Activated CD4-positive, alpha-beta T cell treated with anti-CD3 and anti-CD28 coated beads for 1 hour (primary cell): Measurements from ENCODE around the gene NEK11.
"Not testable (repeated sequence)": the region's sequence is repeated elsewhere in the genome, so short reads cannot be mapped to it uniquely, and the experiment has no call there.

Experiments used
- DNase-seq: peaks from one replicate; pipeline ENCODE4 v3.0.0-alpha.2; 2020

NEK11 gene

GRCh38 chr3:131363275-131363674, 336.6 kb downstream of the NEK11 start:
- DNase-seq, result no peak

- DNase-seq, result no peak
These were observed 344.4 kb downstream of the NEK11 start for GRCh38 chr3:131370935-131371687.

- no peak for DNase-seq
These were observed 345.0 kb downstream of the NEK11 start for GRCh38 chr3:131371688-131372066.

- DNase-seq, result no peak
These were observed 348.1 kb downstream of the NEK11 start for GRCh38 chr3:131374741-131375140.

- not testable (repeated sequence) for DNase-seq
These were observed 354.3 kb downstream of the NEK11 start for GRCh38 chr3:131380821-131381444.

- peak; percentile 93 for DNase-seq
These were observed 355.0 kb downstream of the NEK11 start, which contains the start of gene NUDT16 for GRCh38 chr3:131381445-131382291. Gene NUDT16, plus strand, starts transcription at chr3:131381774. Its CDS starts 31 bp downstream, at chr3:131381805.

- no peak for DNase-seq
These were observed 359.9 kb downstream of the NEK11 start for GRCh38 chr3:131386429-131387165.

- no peak for DNase-seq
These were observed 361.3 kb downstream of the NEK11 start for GRCh38 chr3:131387796-131388489.

GRCh38 chr3:131388490-131388799, 361.8 kb downstream of the NEK11 start:
- no peak for DNase-seq

- DNase-seq, result no peak
These were observed 363.7 kb downstream of the NEK11 start for GRCh38 chr3:131390331-131390730.

- no peak for DNase-seq
These were observed 366.4 kb downstream of the NEK11 start for GRCh38 chr3:131393051-131393450.

GRCh38 chr3:131393868-131394267, 367.2 kb downstream of the NEK11 start:
- DNase-seq, result no peak

- no peak for DNase-seq
These were observed 367.7 kb downstream of the NEK11 start for GRCh38 chr3:131394400-131394799.

GRCh38 chr3:131396170-131396569, 369.5 kb downstream of the NEK11 start:
- DNase-seq, result no peak

- no peak for DNase-seq
These were observed 371.2 kb downstream of the NEK11 start for GRCh38 chr3:131397889-131398288.
